ENCODE data around the gene KIF23. TPM values are rescaled to one million over a fixed set of nuclear protein-coding genes. Genes with fewer than 3 reads are reported as not detected.

Gene KIF23
- total and polyA plus RNA-seq, 2 of the 4 experiments (the other 2 are of a cell fraction): 37.7 to 56.1 TPM

GRCh38 chr15:69436951-69437350 is 22.8 kb downstream of the KIF23 start:
- Histone ChIP-seq H3K79me1 (ENCODE audit: low read depth in 1 of 2, low read length in 2 of 2) (peaks cover 19 to 58% of the 10 kb centered on the region in 2 experiments), H4K8ac (ENCODE audit: low read depth in 2 of 2, low read length in 2 of 2) (no peak overlapping the region), H3K18ac (ENCODE audit: low read depth, low read length) (no peak overlapping the region), H2BK5ac (ENCODE audit: low read depth, low read length, poor library complexity, severe bottlenecking) (no peak overlapping the region), H3K4me1 (ENCODE audit: control insufficient read depth, insufficient read depth, low read length) (no peaks in the 10 kb centered on the region), H3K56ac (ENCODE audit: extremely low read depth, insufficient read depth, low read length) (no peak overlapping the region), H3K9ac (ENCODE audit: low read depth, low read length) (no peak overlapping the region), H2BK20ac (ENCODE audit: low read depth, low read length) (no peak overlapping the region), H2AK9ac (replicated peaks; ENCODE audit: low read depth, low read length, poor library complexity) (no peak overlapping the region), H3K9me1 (ENCODE audit: insufficient read depth, low read length) (peaks cover 9% of the 10 kb centered on the region; the same call in 1 of the 2 replicates), H3K36me3 (ENCODE audit: control insufficient read depth, insufficient read depth, low read length) (peaks cover 11% of the 10 kb centered on the region), H2AFZ (replicated peaks; ENCODE audit: low read length, poor library complexity) (no peak overlapping the region), H2AK5ac (ENCODE audit: low read depth, low read length) (no peak overlapping the region), H2BK15ac (ENCODE audit: low read depth, low read length) (no peak overlapping the region), H3K23ac (ENCODE audit: low read depth, low read length) (no peak overlapping the region), H3K4ac (ENCODE audit: low read depth, low read length) (no peak overlapping the region), H2BK120ac (ENCODE audit: low read depth, low read length) (no peak overlapping the region), H3K4me3 (ENCODE audit: insufficient read depth, low read depth, low read length) (no peak overlapping the region), H3K4me2 (ENCODE audit: low read depth, low read length) (no peak overlapping the region), H3K9me3 (ENCODE audit: control insufficient read depth, insufficient read depth, low read length) (no peaks in the 10 kb centered on the region), H4K91ac (ENCODE audit: insufficient read depth, low read depth, low read length) (no peak overlapping the region), H4K5ac (ENCODE audit: low read depth, low read length) (no peak overlapping the region), H3K27me3 (ENCODE audit: control insufficient read depth, insufficient read depth, low read length) (no peaks in the 10 kb centered on the region), H3K27ac (ENCODE audit: insufficient read depth, low read length) (no peak overlapping the region), H3K14ac (replicated peaks; ENCODE audit: low read depth, low read length) (no peak overlapping the region), H4K20me1 (ENCODE audit: insufficient read depth, low read length) (no peaks in the 10 kb centered on the region)
- no CpG with 5 or more reads among the region's 4 CpGs for WGBS, 2 experiments (ENCODE audit: extremely low coverage in 2 of 2, insufficient read length in 1 of 2)
- in situ Hi-C loops (cut with MboI; ENCODE audit: low sequenced_read_pairs) (no loop called here), dilution Hi-C loops (cut with HindIII; ENCODE audit: low sequenced_read_pairs, unreplicated experiment) (no loop called here), intact Hi-C loops (cut with micrococcal nuclease) (no loop called here)
- CTCF ChIA-PET: no interaction called here
- DNase-seq (no peak), ATAC-seq (ENCODE audit: low read depth) (no peak)
- no TSS peak for BruUV-seq (replicated peaks)
- no peak for TF ChIP-seq FOS (IDR thresholded peaks at IDR 0.05; ENCODE audit: low read depth, low read length)
- TF ChIP-seq USF2 (IDR thresholded peaks at IDR 0.05; ENCODE audit: low read depth, low read length): no peak
- TF ChIP-seq RCOR1 (IDR thresholded peaks at IDR 0.05; ENCODE audit: insufficient replicate concordance, low read length): no peak
- TF ChIP-seq RAD21 (IDR thresholded peaks at IDR 0.05; ENCODE audit: low read length): no peak
- TF ChIP-seq CHD1 (IDR thresholded peaks at IDR 0.05; ENCODE audit: low read depth, low read length): no peak
- POLR2A ChIA-PET (ENCODE audit: unreplicated experiment): no interaction called here

Measured in IMR-90 (cell line).